Prostate gland (tissue), 2 donors: ENCODE results near the gene GABBR2. TPM values are rescaled to one million over a fixed set of nuclear protein-coding genes. Genes with fewer than 3 reads are reported as not detected.

Source experiments
- DNase-seq: peaks from one replicate; pipeline ENCODE4 v3.0.0-alpha.2; 2019; ENCODE audit warnings: low spot score
- H3K27ac ChIP-seq, 2 donors: fragments of 200-600 bp; sonication (generic); 2 replicates each; pipeline ENCODE4 v1.5.1; 2017 to 2019
- H3K27me3 ChIP-seq: fragments of 200-600 bp; sonication (generic); replicated peaks from 2 replicates; pipeline ENCODE4 v1.5.1; 2019; ENCODE audit not compliant: insufficient read depth
- H3K36me3 ChIP-seq, 2 donors: fragments of 200-600 bp; sonication (generic); 1 replicate in 1 of 2; 2 replicates in 1 of 2; pipeline versions ENCODE4 v1.5.1 to v1.8.1; 2017 to 2019
- H3K4me1 ChIP-seq: fragments of 200-600 bp; sonication (generic); replicated peaks from 2 replicates; pipeline ENCODE4 v1.5.1; 2019
- H3K4me3 ChIP-seq, 2 donors: fragments of 200-600 bp; sonication (generic); 2 replicates each; pipeline ENCODE4 v1.5.1; 2017 to 2019
- H3K9me3 ChIP-seq: fragments of 200-600 bp; sonication (generic); 2 replicates; pipeline ENCODE4 v1.5.1; 2017
- CTCF ChIP-seq, 4 experiments: fragments of 200-600 bp in 2 of 4; fragments of 450-650 bp in 2 of 4; sonication (generic) in 2 of 4; IDR thresholded peaks; 1 replicate in 3 of 4; 2 replicates in 1 of 4; pipeline ENCODE4 v1.5.1; 2016 to 2019; ENCODE audit warnings: antibody characterized with exemption in 4 of 4, mild to moderate bottlenecking in 2 of 4, moderate library complexity in 2 of 4
- POLR2A ChIP-seq: fragments of 450-650 bp; IDR thresholded peaks from one replicate; pipeline ENCODE4 v1.6.1; 2016; ENCODE audit warnings: antibody characterized with exemption, mild to moderate bottlenecking
- POLR2AphosphoS5 ChIP-seq: sonication (generic); formaldehyde crosslinking; IDR thresholded peaks from one replicate; pipeline ENCODE4 v1.6.1; 2017; ENCODE audit warnings: antibody characterized with exemption
- WGBS: methylation state at CpG from one replicate; pipeline ENCODE4 v1.1.5; 2018; 5-methylcytosine and 5-hydroxymethylcytosine counted together
- intact Hi-C: fragments of 100-400 bp; cut with DNase I; formaldehyde crosslinking; loops from one replicate; pipeline ENCODE4 v1.14.2; 2022
- total RNA-seq, 2 donors: library from RNA; depleted of rRNA; stranded (reverse); fragments of >200 nt; gene quantifications; one replicate each; pipeline ENCODE4 v1.1.0, GENCODE V29; 2016

Gene GABBR2
- total RNA-seq, 2 donors from 2014 or later = 0.97 TPM; not detected in 1

- Histone ChIP-seq H3K4me3 (no peak overlapping the region), H3K9me3 (no peaks in the 10 kb centered on the region), H3K36me3 (no peaks in the 10 kb centered on the region), H3K27ac (no peak overlapping the region), H3K27me3 (no peaks in the 10 kb centered on the region), H3K4me1 (no peaks in the 10 kb centered on the region)
- 72% methylated on average over 6 of the region's 6 CpGs for WGBS
- intact Hi-C loops = no loop called here
- TF ChIP-seq POLR2AphosphoS5 = no peak
- no peak for TF ChIP-seq POLR2A
- no peak for TF ChIP-seq CTCF (IDR thresholded peaks at IDR 0.05)
- DNase-seq = no peak
Measured at GRCh38 chr9:98518556-98518955, 190.2 kb downstream of the GABBR2 start.

GRCh38 chr9:98517761-98518160, 191.0 kb downstream of the GABBR2 start:
- 72% methylated on average over 5 of the region's 5 CpGs for WGBS
- TF ChIP-seq POLR2A (no peak), CTCF (IDR thresholded peaks at IDR 0.05) (no peak), POLR2AphosphoS5 (no peak)
- intact Hi-C loops = no loop called here

GRCh38 chr9:98516897-98517503, 191.7 kb downstream of the GABBR2 start:
- H3K27ac ChIP-seq = no peak overlapping the region
- no peaks in the 10 kb centered on the region for H3K9me3 ChIP-seq
- WGBS = 75% methylated on average over 9 of the region's 9 CpGs
- intact Hi-C loops = no loop called here
- no peak for DNase-seq
- no peaks in the 10 kb centered on the region for H3K27me3 ChIP-seq
- H3K4me1 ChIP-seq = no peaks in the 10 kb centered on the region
- no peaks in the 10 kb centered on the region for H3K36me3 ChIP-seq
- TF ChIP-seq CTCF (IDR thresholded peaks at IDR 0.05) (no peak), POLR2AphosphoS5 (no peak), POLR2A (no peak)
- H3K4me3 ChIP-seq = no peak overlapping the region

More at GRCh38 chr9:98517761-98518160, 191.0 kb downstream of the GABBR2 start:
- DNase-seq = no peak
- Histone ChIP-seq H3K36me3 (no peaks in the 10 kb centered on the region), H3K4me1 (no peaks in the 10 kb centered on the region), H3K9me3 (no peaks in the 10 kb centered on the region), H3K27ac (no peak overlapping the region), H3K27me3 (no peaks in the 10 kb centered on the region), H3K4me3 (no peak overlapping the region)

GRCh38 chr9:98516205-98516896, 192.4 kb downstream of the GABBR2 start:
- no peaks in the 10 kb centered on the region for H3K36me3 ChIP-seq
- no peak overlapping the region for H3K4me3 ChIP-seq
- intact Hi-C loops = no loop called here
- H3K4me1 ChIP-seq = no peaks in the 10 kb centered on the region
- TF ChIP-seq CTCF (IDR thresholded peaks at IDR 0.05) (no peak), POLR2A (no peak), POLR2AphosphoS5 (no peak)
- WGBS = 99% methylated on average over 7 of the region's 7 CpGs
- no peaks in the 10 kb centered on the region for H3K27me3 ChIP-seq
- no peaks in the 10 kb centered on the region for H3K9me3 ChIP-seq
- no peak for DNase-seq
- no peak overlapping the region for H3K27ac ChIP-seq
